HepG2 (cell line): ENCODE data around the gene IFNA7.

Experiments
- HDAC2 ChIP-seq: sonication (generic); formaldehyde crosslinking; IDR thresholded peaks from 2 replicates; pipeline ENCODE4 v1.4.0; 2020; ENCODE audit warnings: missing genetic modification reagents
- KAT7 ChIP-seq: IDR thresholded peaks from 2 replicates; pipeline ENCODE4 v1.6.1; 2018; ENCODE audit warnings: borderline replicate concordance, missing compliant biosample characterization
- LBX2 ChIP-seq: sonication (generic); formaldehyde crosslinking; IDR thresholded peaks from 2 replicates; pipeline ENCODE4 v1.5.0; 2020; ENCODE audit warnings: missing genetic modification reagents, mild to moderate bottlenecking, borderline replicate concordance
- MAFK ChIP-seq, 2 experiments: IDR thresholded peaks in 1 of 2; conservative IDR thresholded peaks in 1 of 2; 2 replicates each; pipeline ENCODE4 v1.6.1; 2011; ENCODE audit warnings: improper control_type of control experiment in 2 of 2, low read length in 2 of 2
- NR2C2 ChIP-seq: sonication (generic); formaldehyde crosslinking; IDR thresholded peaks from 2 replicates; pipeline ENCODE4 v1.4.0; 2020; ENCODE audit warnings: missing genetic modification reagents, mild to moderate bottlenecking, moderate library complexity, borderline replicate concordance
- RBAK ChIP-seq: sonication (generic); formaldehyde crosslinking; IDR thresholded peaks from 2 replicates; pipeline ENCODE4 v1.5.1; 2020; ENCODE audit warnings: mild to moderate bottlenecking, missing genetic modification reagents
- ZNF274 ChIP-seq: sonication (generic); formaldehyde crosslinking; IDR thresholded peaks from 2 replicates; pipeline ENCODE4 v1.5.1; 2020; ENCODE audit warnings: mild to moderate bottlenecking, missing genetic modification reagents
- ZNF317 ChIP-seq: sonication (generic); formaldehyde crosslinking; IDR thresholded peaks from 2 replicates; pipeline ENCODE4 v1.5.0; 2020; ENCODE audit warnings: mild to moderate bottlenecking, missing genetic modification reagents

GRCh38 chr9:21165516-21165915, 36.5 kb downstream of the IFNA7 start:
- no peak for TF ChIP-seq RBAK (CRISPR knock-in tag)
- no peak for TF ChIP-seq KAT7
- no peak for TF ChIP-seq ZNF317 (CRISPR knock-in tag)
- TF ChIP-seq HDAC2 (CRISPR knock-in tag): no peak
- no peak for TF ChIP-seq LBX2 (CRISPR knock-in tag)
- no peak for TF ChIP-seq NR2C2 (CRISPR knock-in tag)
- TF ChIP-seq MAFK (conservative IDR thresholded peaks at IDR 0.05 in 1 of 2, IDR thresholded peaks at IDR 0.05 in 1 of 2; ENCODE audit: low read length in 2 of 2): no peak
- no peak for TF ChIP-seq ZNF274 (CRISPR knock-in tag)
